Measurements from ENCODE around the gene SLC6A13.
"Not testable (repeated sequence)": the region's sequence is repeated elsewhere in the genome, so short reads cannot be mapped to it uniquely, and the experiment has no call there.

SLC6A13 gene

DNA sequence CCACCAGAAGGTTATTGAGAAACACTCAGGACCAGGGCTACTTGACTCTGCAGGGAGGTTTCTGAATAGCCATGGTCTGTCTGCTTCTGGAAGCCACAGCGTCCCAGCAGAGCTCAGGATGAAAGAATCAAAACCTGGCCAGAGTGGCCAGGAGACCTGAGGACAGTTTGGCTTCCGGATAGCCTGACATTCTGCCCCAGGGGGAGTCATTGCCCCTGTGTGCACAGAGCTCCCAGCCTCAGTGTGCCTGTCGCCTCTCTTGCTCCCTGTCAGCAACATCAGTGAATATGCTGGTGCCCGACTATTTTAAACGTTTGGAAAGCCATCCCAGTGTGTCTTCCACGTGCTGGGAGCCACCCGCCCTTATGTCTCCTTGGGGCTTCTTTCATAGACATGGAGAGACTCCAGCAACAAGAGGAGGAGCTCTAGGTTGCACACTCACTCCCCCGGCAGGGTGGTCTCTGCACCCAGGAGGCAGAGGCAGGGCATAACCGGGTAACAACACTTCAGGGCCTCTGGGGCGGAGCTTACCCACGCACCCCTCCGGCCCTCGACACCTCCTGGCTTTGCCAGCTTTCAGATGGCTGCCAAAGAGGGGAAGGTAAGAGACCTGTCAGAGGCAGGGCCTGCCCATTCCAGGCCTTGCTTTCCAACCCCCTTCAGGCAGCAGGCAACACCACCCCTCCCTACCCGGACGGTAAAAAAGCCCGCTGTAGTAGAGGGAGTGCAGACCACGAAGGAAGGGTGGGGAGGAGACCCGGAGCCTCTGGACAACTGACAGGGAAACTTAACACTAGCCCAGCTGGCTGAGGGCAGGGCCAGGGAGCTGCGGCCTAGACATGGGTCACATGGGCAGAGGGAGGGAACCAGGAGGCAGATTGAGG is 29.7 kb downstream of the SLC6A13 start:
- peak; percentile 18 for DNase-seq

DNA sequence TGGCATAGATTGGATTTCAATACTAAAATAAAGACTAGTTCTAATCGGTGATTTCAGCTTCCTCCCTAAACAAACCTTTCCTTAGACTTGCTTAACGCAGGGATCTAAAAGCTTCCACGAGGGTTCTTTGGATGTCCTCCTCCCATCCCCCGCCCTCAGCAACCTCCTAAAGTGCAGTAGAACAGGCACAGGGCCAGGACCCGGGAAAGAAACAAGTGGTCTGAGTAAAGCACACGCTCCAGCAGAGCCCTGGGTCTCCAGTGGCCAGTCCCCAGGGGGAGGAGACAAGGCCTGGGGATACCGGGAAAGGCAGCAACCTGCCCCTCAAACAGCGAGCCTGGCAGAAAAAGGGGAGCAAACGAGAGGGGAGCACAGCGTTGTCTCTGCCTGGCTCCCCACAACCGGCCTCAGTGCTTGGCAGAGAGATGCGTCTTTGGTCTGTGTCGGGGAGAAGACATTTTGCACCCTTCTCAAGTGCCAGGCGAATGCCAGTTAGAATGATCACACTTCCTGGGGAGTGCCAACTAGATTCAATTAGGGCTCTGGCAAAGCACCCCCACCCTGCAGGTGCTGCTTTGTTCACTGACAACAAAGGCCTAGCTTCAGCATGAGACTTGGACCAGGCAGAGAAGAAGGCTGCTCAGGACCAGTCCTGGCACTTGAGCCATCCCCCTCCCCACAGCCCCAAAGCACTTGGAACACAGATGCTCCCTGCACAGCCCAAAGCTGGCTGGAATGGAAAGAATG is 31.5 kb downstream of the SLC6A13 start:
- DNase-seq: peak; percentile 16

DNA sequence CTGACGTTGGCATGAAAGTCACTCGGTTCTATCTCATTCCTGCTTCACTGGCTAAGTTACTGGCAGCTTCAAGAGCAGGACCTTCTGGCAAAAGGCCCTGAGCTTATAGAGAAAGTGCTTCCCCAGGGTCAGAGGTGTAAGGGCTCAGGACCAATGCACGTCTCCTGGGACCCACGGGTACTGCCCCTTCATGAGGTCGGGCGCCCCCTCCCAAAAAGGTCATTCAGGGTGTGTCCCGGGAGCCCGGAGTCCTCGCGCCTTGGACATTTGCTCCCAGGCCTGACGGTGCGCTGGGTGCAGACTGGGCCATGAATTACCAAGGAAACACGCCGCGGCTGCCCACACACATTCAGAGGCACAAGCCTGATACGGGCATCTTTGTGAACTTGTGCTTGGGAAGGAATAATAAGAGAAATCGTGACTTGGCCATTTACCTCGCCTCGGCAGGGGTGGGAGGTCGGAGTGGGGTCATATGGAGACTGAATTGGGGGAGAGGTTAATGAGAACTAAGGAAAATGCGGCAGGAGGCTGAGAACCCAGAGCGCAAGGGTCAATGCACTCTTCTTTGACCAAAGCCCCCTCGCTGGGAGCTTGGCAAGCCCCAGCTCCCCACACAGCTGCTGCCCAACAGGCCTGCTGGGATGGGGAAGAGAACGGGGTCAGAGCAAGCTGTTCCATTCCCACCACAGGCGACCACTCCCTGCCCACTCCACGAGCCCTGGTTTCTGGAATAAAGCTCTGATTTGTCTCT is 33.0 kb downstream of the SLC6A13 start:
- peak; percentile 62 for DNase-seq

DNA sequence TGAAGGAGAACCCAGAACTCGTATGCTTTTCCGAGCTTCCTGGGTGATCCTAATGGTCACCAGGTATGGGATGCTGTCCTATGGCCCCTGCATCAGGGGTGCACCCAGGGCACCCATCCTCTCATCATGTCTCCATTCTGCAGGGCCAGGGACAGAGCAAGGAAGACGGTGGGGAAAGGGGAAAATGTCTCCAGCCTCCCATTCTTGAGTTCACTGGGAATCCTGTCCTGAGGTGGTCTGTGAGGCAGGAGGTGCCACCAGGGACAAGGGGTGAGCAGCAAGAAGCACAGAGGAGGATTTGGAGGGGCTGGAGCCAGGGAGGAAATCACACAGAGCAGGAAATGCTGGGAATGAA is 33.8 kb downstream of the SLC6A13 start:
- no peak for DNase-seq

DNA sequence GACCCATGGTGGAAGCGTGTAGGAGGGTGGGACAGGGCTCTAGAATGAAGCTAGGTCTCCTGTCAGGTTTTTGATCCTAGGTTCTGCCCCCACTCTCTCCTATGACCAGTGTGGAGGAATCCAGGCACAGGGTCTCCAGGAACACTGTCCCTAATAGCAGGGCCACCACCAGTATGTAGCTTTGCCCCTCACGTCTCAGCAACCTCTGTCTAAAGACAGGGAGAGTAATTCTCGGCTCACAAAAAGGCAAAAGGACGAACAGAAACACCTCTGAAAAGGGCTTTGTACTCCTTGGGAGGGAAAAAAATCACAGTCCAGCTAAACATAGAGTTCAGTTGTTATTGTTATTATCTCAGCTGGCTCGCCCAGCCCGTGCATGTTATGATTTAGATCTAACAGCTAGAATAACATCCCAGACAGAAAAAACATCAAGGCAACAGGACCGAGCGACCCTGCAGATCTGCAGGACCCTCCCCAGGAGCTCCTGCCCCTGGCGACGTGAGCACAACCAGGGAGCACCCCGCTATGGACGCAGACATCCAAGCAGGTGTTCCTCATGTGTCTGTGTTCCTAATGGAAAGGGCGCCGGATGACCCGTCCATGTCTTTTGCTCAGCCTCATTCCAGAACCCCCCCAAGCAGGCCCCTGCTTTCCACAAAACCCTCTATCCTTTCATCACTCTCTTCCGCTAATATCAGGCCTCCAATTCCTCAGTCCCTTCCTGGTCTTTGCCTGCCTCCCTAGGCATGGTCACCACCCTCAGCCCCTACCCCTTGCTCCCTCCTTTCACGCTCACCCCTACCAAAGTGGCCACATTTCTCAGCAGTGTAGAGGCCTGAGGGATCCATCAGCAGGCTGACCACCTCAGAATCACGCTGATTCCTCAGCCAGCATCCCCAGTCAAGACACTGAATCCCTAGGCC is 34.5 kb downstream of the SLC6A13 start:
- no peak for DNase-seq

DNA sequence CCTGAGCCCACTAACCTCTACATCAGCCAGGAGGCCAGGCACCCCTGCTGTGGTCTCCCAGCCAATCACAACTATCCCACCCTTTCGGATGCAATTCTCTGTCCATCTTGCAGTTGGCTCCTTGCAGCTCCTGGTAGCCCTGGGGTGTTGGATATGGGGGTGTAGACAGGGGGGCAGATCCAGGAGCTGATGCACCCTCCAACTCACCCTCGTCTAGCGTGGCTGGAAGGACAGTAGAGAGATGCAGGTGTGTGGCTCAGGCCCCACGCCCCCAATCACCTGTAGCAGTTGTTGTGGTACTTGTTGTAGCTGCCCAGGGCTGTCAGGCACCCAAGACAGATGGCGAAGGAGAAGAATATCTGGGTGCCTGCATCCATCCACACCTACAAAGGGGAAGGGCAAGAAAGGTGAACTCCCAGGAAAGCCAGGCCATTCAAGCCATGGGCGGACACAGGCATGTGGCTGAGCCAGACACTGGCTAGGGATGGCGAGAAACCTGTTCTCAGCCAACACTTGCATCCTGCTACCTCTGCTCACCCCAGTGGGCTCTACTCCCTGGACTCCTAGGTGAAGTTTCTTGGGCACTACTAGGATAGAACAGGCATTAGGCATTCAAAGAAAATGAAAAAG is 35.2 kb downstream of the SLC6A13 start:
- DNase-seq: no peak

DNA sequence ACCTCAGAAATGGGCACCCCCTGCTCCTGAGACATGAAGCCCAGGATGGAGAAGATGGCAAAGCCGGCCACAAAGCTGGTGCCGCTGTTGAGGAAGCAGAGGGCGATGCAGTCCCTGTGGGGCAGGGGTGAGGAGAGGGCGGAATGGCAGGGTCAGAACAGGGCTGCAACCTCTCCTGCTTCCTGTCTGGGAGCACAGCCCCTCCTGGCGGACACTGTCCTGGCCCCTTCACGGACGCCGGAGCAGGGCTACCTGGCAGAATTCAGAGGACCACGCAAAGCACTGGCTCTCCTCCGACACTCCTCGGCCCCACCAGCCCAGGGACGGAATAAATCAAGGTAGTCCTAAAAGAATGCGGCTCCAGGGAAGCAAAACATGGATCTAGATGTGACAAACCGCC is 36.2 kb downstream of the SLC6A13 start:
- no peak for DNase-seq

DNA sequence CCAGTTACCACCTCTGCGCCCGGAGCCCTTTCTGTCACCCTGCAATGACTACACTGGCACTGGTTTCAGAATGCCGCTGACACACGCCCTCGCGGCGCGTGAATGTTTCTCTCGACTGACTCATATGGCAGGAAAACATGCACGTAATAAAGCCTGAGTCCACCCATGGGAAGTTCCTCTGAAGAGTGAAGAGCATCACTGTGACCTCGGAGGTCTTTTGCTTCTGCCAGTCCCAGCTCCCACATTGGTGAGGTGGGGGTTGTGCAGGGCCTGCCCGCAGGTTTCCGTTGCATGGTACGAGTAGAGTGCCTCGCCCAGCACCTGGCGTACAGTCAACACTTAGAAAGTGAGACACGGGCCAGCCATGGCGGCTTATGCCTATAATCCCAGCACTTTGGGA is 37.6 kb downstream of the SLC6A13 start:
- no peak for DNase-seq

DNA sequence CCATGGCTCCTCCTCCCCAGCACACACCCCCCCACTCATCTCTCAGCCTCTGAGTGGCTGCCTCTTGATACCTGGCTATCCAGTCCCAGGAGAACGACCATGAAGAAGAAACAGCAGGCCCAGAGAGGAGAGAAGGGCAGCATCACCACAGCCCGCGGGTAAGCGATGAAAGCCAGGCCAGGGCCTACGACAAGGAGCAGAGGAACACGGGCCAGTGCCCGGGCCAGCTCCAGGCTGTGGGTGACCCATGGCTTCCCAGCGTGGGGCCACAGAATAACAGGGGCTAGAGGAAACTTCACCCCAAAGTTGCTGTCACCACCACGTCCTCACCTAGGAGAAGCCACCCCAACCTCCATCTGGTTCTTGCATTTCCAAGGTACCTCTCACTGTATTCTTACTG is 38.3 kb downstream of the SLC6A13 start:
- DNase-seq: no peak

DNA sequence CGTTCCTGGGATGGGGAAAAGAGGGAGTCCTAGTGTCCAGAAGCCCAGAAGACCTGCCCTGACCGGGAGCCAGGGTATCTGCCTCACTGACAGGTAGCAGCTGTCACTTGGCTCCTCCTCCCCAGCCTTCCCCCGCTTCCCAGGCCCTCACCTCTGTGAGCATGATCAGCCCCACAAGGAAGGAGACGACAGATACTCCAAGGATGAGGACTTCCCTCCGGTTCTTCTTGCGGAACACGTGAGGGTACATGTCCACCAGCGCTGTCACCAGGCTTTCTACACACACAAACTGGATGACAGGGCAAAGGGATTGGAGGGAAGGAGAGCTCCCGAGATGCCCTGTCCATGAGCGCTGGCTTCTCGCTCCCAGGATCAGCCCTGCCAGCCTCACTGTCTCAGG is 38.8 kb downstream of the SLC6A13 start:
- DNase-seq: no peak

DNA sequence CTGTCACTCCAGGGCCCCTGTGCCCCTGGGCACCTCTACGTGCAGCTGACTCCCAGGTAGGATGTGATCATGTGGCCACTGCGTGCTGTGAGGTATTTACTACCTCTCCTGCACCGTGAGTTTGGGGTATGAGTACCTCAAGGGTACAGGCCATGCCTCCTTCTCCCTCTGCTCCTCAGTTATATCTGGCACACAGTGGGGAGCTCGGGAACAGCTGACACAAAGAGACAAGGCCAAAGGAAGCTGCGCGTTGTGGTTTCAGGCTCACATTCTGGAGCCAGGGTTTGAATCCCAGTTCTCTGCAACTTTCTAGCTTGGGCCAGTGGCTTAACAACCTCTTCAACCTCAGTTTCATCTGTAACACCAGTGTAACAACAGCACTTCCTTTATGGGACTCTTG is 40.9 kb downstream of the SLC6A13 start:
- DNase-seq: no peak

DNA sequence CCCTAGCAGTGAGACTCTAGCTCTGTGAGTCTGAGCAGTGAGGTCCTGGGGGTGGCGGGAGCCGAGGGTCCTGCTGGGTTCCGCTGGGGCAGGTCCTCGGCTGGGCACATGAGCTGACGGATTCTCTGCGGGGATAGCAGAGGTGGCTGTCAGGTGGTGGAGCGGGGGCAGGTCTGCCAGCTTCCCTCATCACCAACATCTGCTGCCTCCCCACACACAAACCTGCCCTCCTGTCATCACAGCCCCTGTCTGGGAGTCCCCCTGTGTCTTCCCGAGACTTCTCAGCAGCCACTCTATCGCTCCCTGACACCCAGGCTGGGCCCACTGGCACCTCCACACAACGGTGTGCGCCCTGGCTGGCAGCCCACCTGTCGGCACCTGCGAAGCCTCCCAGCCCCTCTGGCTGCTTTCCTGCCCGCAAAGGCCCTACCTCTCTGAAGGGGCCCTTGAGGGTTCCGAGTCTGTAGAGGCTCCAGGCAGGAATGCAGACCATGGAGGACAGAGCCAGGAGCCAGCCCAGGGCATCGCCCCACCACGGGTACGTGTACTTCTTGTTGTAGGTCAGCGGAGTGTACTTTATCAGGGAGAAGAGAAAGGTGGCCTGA is 41.6 kb downstream of the SLC6A13 start:
- no peak for DNase-seq

DNA sequence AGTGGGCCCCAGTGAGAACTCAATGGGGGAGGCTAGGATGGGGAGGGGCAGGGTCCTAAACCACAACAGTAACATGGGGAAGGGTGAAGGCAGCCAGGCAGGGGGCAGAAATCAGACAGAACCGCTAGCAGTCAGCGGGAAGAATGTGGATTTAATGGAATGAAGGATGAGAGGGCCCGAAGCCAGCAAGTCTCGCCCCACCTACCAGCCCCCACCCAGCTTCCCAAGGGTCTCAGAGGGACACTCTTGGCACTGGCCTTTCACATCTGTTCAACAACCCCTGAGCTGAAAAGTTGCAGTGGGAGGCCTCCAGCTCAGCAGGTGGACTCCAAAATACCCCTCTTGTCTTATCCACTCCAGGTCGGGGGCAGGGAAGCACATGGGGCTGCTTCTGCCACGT is 42.1 kb downstream of the SLC6A13 start:
- no peak for DNase-seq

DNA sequence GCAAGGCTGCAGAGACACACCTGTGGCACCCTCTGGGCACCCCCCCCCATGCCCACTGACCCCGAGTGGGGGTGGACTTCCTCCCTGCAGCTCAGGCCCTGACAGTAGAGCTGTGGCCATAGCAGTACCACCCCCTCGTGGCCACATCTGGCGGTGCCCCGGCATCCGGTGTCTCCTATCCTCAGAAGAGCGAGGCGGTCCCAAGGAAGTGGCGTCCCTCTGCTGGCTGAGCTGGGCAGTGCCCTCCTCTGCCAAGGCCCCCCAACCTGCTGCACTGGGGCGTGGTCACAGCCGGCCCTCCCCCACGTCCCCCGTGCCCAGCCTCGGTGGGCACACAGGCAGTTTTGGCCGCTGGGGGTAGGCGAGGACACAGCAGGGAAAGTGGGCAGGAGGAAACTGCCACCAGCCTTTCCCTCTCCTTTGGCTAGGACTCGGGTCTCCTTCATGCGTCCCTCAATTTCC is 42.7 kb downstream of the SLC6A13 start:
- DNase-seq: peak; percentile 67

DNA sequence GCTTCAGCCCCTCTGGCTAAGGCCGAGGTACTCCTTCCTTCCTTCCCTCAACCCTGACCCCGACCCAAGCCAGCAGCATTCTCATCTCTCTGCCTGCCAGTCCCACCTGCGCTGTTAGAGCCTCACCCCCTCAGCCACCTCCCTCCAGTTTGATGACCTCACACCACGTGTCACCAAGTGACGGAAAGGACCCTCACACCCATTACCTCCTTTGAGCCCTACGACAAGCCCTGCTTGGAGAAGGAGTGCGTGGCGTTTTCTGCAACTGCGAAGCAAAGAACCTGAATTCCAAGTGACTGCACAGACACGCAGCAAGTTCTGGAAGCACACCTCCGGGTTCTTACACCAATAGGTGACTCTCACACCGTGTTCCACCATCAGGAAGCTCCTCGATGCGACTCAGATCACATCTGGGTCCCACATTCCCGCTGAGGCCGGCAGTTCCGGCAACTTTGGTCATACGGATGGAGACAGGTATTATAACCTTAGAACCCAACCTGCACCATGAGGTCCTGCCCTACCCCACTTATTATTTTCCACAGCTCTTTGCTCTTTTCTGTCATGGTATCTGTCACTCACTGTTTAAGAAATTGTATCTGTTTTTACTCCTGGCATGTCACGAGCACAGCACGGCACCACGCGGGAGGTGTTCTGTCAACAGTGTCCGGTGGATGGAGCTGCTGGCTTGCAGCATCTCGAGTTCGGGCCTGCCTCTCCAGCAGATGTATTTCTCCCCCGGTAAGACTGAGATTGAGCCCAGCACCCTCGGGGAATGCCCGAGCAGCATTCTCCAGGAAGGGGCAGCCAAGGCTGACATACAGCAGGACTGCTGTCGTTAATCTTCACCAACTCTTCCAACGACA is 43.7 kb downstream of the SLC6A13 start:
- DNase-seq: no peak

DNA sequence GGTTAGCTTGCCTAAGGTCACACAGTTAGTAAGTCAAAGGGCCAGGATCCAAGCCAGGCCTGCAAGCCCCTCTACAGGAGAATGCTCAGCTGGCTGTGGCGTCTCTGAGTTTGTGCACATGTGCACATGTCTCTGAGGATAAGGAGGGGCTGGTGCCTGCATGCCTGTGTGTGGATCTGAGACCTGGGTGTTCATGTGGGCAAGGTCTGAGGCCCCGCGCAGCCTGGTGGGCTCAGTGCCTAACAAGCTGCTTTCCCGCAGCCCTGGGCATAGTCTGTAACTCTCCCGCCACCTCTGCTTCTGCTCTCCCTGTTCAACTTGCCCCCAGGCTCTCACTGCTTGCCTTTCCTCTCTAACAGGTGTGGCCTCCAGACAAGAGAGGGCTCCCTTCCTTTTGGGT is 44.4 kb downstream of the SLC6A13 start:
- no peak for DNase-seq

DNA sequence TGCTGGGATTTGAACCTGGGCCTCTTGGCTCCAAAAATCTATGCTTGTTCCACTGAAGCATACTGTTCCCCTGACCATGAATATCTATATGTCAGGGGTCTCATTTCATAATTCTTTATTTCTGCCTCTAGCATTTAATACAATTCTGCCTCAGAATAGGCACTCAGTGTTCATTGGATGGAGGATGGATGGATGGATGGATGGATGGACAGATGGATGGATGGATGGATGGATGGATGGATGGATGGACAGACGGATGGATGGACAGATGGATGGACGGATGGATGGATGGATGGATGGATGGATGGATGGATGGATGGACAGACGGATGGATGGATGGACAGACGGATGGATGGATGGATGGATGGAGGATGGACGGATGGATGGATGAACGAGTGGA is 45.6 kb downstream of the SLC6A13 start:
- DNase-seq: not testable (repeated sequence)

DNA sequence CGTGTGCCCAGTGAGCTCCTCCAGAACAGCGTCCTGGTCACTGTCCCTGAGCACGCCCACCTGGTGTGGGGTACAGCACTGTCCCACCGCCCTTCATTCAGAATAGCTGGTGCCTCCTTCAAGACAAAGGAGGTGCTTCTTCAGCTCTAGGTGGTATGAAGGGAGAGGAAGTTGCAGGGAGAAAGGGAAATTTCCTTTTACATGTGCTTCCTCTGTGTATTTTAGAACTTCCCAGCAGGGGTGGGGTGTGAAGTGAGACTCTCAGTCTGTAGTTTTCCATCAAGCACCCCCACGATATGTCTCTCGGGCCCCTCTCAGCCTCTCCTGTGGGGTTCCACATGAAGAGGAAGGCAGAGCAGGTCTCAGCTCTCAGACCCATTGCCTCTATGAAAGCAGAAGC is 47.5 kb downstream of the SLC6A13 start:
- no peak for DNase-seq

DNA sequence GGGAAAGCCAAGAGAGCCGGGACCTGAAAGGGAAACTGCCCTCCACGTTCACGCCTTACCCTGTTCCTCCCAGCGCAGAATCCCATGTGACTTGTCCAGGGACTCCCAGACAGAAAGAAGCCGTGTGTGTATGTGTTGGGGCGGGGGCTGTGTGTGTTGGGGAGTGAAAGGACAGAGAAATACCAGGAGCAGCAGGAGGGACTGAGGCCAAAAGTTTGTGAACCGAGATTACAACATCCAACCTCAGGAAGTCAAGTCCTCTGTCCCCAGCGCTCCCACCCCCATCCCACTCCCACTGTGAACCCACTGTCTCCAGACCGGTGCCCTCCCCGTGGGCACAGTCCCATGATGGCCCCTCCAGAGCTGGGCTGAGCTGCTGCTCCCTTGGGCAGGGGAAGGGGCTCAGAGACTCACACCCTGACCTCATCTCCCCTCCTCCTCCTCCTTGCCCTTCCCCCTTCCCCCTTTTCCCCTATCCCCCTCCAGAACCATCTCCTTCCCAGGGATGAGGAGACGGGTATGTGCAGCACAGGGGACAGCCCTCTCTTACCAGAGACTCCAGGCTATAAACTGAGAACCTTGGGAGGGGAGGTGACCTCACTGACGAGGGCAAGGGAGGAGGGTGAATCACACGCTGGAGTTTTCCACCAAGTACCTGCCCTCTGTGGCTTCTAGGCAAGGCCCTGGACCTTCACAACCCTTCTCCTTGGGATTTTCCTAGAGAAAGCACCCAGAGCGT is 48.5 kb downstream of the SLC6A13 start, which contains the start of gene SLC6A12:
Gene SLC6A12, minus strand, starts transcription at position 155 of the 739 bp plus-strand sequence. CDS start 4,171 bp downstream, outside the sequence.
- no peak for DNase-seq

DNA sequence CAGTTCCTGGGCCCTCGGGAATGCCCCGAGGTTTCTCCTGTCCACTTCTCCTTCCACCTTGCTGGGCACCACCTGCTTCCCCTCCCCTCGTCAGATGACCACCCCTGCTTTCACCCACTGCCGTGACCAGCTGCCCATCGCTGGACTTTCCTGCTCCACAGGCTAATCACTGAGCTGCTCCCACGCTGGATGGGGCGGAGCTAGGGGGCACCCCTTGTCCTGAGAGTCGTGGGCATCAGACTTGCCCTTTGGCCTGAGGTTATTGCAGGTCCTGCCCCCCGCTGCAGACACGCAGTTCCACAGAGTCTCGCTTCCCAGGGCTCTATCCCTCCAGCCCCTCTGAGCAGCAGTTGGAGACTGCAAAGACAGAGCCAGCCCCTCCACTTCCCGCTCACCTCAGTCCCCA is 49.1 kb downstream of the SLC6A13 start:
- no peak for DNase-seq

All from retina (tissue), 1 donor.